Neural progenitor cell (in vitro differentiated cells): ENCODE measurements around the gene PEAR1. TPM values are rescaled to one million over a fixed set of nuclear protein-coding genes. Genes with fewer than 3 reads are reported as not detected.

Experiments
- DNase-seq: peaks from one replicate; pipeline ENCODE4 v3.0.0-alpha.2; 2016; ENCODE audit warnings: low spot score
- H2AFZ ChIP-seq: fragments of 200-600 bp; sonication (generic); replicated peaks from 2 replicates; pipeline ENCODE4 v1.6.1; 2016; ENCODE audit warnings: antibody characterized with exemption
- H3F3A ChIP-seq: fragments of 200-600 bp; sonication (generic); 2 replicates; pipeline ENCODE4 v1.6.1; 2016; ENCODE audit warnings: antibody characterized with exemption, low read depth
- H3K27ac ChIP-seq: fragments of 200-600 bp; sonication (generic); 2 replicates; pipeline ENCODE4 v1.5.1; 2016; ENCODE audit warnings: mild to moderate bottlenecking
- H3K27me3 ChIP-seq: fragments of 200-600 bp; sonication (generic); 2 replicates; pipeline ENCODE4 v1.6.1; 2016; ENCODE audit warnings: mild to moderate bottlenecking, moderate library complexity
- H3K36me3 ChIP-seq: fragments of 200-600 bp; sonication (generic); 2 replicates; pipeline ENCODE4 v1.5.1; 2016
- H3K4me1 ChIP-seq: fragments of 200-600 bp; sonication (generic); 2 replicates; pipeline ENCODE4 v1.6.1; 2016; ENCODE audit warnings: mixed run types
- H3K4me2 ChIP-seq: fragments of 200-600 bp; sonication (generic); 2 replicates; pipeline ENCODE4 v1.6.1; 2016
- H3K4me3 ChIP-seq: fragments of 200-600 bp; sonication (generic); 2 replicates; pipeline ENCODE4 v1.5.1; 2016
- H3K79me2 ChIP-seq: fragments of 200-600 bp; sonication (generic); 2 replicates; pipeline ENCODE4 v1.6.1; 2016; ENCODE audit warnings: low read depth
- H3K9ac ChIP-seq: fragments of 200-600 bp; sonication (generic); 2 replicates; pipeline ENCODE4 v1.6.1; 2016
- H3K9me3 ChIP-seq: fragments of 200-600 bp; sonication (generic); 2 replicates; pipeline ENCODE4 v1.5.1; 2016; ENCODE audit warnings: low read depth
- H4K20me1 ChIP-seq: fragments of 200-600 bp; sonication (generic); 2 replicates; pipeline ENCODE4 v1.6.1; 2016; ENCODE audit warnings: low read depth
- H3K27ac Mint-ChIP-seq: 3 replicates; pipeline ENCODE4 v1.8.0; 2021; ENCODE audit warnings: mixed read lengths
- H3K27me3 Mint-ChIP-seq: 2 replicates; pipeline ENCODE4 v1.8.0; 2022; ENCODE audit warnings: low read depth, mild to moderate bottlenecking, inconsistent platforms, moderate library complexity, mixed read lengths; ENCODE audit not compliant: insufficient read depth
- H3K36me3 Mint-ChIP-seq: 3 replicates; pipeline ENCODE4 v1.8.0; 2021; ENCODE audit warnings: mixed read lengths
- H3K4me1 Mint-ChIP-seq: 3 replicates; pipeline ENCODE4 v1.8.0; 2021; ENCODE audit warnings: mixed read lengths
- H3K4me3 Mint-ChIP-seq: 3 replicates; pipeline ENCODE4 v1.8.0; 2021; ENCODE audit warnings: mild to moderate bottlenecking, moderate library complexity, mixed read lengths
- H3K9me3 Mint-ChIP-seq: 3 replicates; pipeline ENCODE4 v1.8.0; 2020; ENCODE audit warnings: mixed read lengths
- EZH2 ChIP-seq: fragments of 200-600 bp; sonication (generic); IDR thresholded peaks from 2 replicates; pipeline ENCODE4 v1.6.1; 2017; ENCODE audit warnings: antibody characterized with exemption, mild to moderate bottlenecking, moderate library complexity
- EZH2phosphoT487 ChIP-seq: fragments of 200-600 bp; sonication (generic); IDR thresholded peaks from 2 replicates; pipeline ENCODE4 v1.6.1; 2017; ENCODE audit warnings: antibody characterized with exemption
- total RNA-seq: library from RNA; depleted of rRNA; stranded (reverse); fragments of >200 nt; gene quantifications from 2 replicates; pipeline ENCODE4 v1.2.3, GENCODE V29; 2015; ENCODE audit warnings: low replicate concordance
- TF ChIP-seq, protein P1 (sequence below): fragments of 200-600 bp; sonication (generic); IDR thresholded peaks from 2 replicates; pipeline ENCODE4 v1.5.1; 2017; ENCODE audit warnings: antibody characterized with exemption, mild to moderate bottlenecking

PEAR1 gene
- total RNA-seq, 1 donor from 2014 or later = not detected

- H3K4me3 ChIP-seq = no peak overlapping the region
- H3K27me3 ChIP-seq = peaks cover 45% of the 10 kb centered on the region
- H2AFZ ChIP-seq = no peak overlapping the region
- peak overlapping the region; percentile 22 for H3K4me2 ChIP-seq
- no peak overlapping the region for H3K27ac ChIP-seq
- H3F3A ChIP-seq = peaks cover 6% of the 10 kb centered on the region
- H3K79me2 ChIP-seq = no peaks in the 10 kb centered on the region
- Mint-ChIP-seq H3K4me1 (peaks cover 50% of the 10 kb centered on the region), H3K36me3 (no peaks in the 10 kb centered on the region), H3K27ac (no peak overlapping the region), H3K4me3 (no peak overlapping the region), H3K27me3 (peaks cover 34% of the 10 kb centered on the region), H3K9me3 (no peaks in the 10 kb centered on the region)
- H3K4me1 ChIP-seq = peaks cover 30% of the 10 kb centered on the region
- H3K36me3 ChIP-seq = no peaks in the 10 kb centered on the region
- DNase-seq = no peak
- no peak for TF ChIP-seq EZH2
- TF ChIP-seq, protein P1, sequence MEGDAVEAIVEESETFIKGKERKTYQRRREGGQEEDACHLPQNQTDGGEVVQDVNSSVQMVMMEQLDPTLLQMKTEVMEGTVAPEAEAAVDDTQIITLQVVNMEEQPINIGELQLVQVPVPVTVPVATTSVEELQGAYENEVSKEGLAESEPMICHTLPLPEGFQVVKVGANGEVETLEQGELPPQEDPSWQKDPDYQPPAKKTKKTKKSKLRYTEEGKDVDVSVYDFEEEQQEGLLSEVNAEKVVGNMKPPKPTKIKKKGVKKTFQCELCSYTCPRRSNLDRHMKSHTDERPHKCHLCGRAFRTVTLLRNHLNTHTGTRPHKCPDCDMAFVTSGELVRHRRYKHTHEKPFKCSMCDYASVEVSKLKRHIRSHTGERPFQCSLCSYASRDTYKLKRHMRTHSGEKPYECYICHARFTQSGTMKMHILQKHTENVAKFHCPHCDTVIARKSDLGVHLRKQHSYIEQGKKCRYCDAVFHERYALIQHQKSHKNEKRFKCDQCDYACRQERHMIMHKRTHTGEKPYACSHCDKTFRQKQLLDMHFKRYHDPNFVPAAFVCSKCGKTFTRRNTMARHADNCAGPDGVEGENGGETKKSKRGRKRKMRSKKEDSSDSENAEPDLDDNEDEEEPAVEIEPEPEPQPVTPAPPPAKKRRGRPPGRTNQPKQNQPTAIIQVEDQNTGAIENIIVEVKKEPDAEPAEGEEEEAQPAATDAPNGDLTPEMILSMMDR = no peak
- TF ChIP-seq EZH2phosphoT487 = no peak
- no peaks in the 10 kb centered on the region for H4K20me1 ChIP-seq
- H3K9ac ChIP-seq = no peak overlapping the region
- no peaks in the 10 kb centered on the region for H3K9me3 ChIP-seq
Measured at GRCh38 chr1:156887734-156888133, 5.8 kb upstream of the PEAR1 start.

DNA sequence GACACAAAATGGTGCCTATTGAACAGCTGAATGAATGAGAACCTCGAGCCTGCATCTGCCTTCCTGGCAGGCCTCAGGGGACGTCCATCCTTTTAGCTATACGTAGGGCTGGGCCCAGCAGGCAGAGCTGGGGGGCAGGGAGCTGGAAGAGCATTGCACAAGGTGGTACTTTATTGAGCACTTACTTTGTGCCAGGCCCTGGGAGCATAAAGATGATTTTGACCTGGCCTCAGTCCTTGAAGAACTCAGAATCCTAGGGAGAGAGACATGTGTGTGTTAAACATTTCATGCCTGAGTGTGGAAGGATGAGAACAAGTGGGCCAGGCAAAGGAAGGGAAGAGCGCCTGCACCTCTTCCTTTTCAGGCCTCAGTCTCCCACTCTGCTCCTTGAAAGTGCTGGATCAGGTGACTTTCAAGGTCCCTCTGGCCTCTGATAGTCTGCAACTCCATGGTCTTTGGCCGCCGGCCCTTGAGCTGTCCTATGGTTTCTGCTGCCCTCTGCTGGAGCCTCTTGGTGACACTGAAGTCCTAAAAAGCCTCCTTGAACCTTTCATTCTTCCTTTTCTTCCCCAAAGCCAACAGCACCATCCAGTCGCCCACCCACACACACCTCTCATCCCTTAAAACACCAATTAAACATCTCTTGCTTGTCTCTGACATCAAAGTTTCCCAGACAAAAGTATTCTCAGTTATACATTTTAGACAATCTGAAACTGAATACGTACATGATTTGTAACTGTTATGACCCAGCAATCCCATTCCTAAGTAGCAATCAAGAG, 3.5 kb upstream of the PEAR1 start:
- Mint-ChIP-seq H3K9me3 (no peaks in the 10 kb centered on the region), H3K4me1 (peaks cover 42% of the 10 kb centered on the region), H3K27me3 (peaks cover 38% of the 10 kb centered on the region), H3K27ac (no peak overlapping the region), H3K36me3 (no peaks in the 10 kb centered on the region), H3K4me3 (peak overlapping the region; percentile 3)
- H3K4me3 ChIP-seq = no peak overlapping the region
- peaks cover 31% of the 10 kb centered on the region for H3K4me1 ChIP-seq
- DNase-seq = peak; percentile 89
- peaks cover 6% of the 10 kb centered on the region for H4K20me1 ChIP-seq
- H3K27me3 ChIP-seq = peaks cover 68% of the 10 kb centered on the region
- H2AFZ ChIP-seq = no peak overlapping the region
- H3K27ac ChIP-seq = no peak overlapping the region
- no peak overlapping the region for H3K9ac ChIP-seq
- no peak for TF ChIP-seq EZH2
- TF ChIP-seq, protein P1 = peak; percentile 88
- no peak for TF ChIP-seq EZH2phosphoT487
- H3F3A ChIP-seq = peaks cover 14% of the 10 kb centered on the region
- no peak overlapping the region for H3K4me2 ChIP-seq
- no peaks in the 10 kb centered on the region for H3K9me3 ChIP-seq
- no peaks in the 10 kb centered on the region for H3K79me2 ChIP-seq
- no peaks in the 10 kb centered on the region for H3K36me3 ChIP-seq

DNA sequence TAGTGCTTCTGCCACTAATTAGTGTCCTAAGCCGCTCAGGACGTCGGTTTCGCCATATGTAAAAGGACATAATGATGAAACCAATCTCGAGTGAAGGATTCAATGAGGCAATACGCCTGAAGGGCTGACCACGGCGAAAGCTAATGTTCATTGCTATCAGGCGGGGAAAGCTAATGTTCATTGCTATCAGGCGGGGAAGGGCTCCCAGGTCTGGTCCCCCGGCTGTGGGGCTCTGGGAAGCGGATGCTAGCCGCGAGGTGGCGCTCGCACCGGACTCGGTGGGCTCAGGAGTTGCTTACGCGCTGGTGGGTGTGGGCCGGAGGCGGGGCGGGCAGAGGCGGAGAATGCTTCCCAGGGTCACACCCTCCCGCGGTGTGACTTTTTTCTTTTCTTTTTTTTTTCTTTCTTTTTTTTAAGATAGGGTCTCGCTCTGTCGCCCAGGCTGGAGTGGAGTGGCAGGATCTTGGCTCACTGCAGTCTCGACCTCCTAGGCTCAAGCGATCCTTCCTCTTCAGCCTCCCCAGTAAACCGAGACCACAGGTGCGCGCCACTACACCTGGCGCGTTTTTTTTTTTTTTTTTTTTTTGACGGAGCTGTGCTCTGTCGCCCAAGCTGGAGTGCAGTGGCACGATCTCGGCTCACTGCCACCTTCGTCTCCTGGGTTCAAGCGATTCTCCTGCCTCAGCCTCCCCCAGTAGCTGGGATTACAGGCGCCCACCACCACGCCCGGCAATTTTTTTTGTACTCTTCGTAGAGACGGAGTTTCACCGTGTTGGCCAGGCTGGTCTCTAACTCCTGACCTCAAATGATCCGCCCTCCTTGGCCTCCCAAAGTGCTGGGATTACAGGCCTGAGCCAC, 1.1 kb upstream of the PEAR1 start:
- Histone ChIP-seq H3K79me2 (no peaks in the 10 kb centered on the region), H3K36me3 (no peaks in the 10 kb centered on the region), H3K9ac (no peak overlapping the region), H3K4me2 (peak overlapping the region; percentile 48), H4K20me1 (peaks cover 6% of the 10 kb centered on the region), H3K4me1 (peaks cover 22% of the 10 kb centered on the region), H3K9me3 (no peaks in the 10 kb centered on the region), H3K4me3 (peak overlapping the region; percentile 37), H3K27me3 (peaks cover 65% of the 10 kb centered on the region), H3F3A (peaks cover 14% of the 10 kb centered on the region), H3K27ac (no peak overlapping the region), H2AFZ (no peak overlapping the region)
- peak overlapping the region; percentile 63 for H3K4me3 Mint-ChIP-seq
- no peak for TF ChIP-seq EZH2phosphoT487
- TF ChIP-seq, protein P1 = peak; percentile 93
- TF ChIP-seq EZH2 = peak; percentile 15
- no peaks in the 10 kb centered on the region for H3K36me3 Mint-ChIP-seq
- peaks cover 45% of the 10 kb centered on the region for H3K4me1 Mint-ChIP-seq
- H3K27ac Mint-ChIP-seq = no peak overlapping the region
- peaks cover 37% of the 10 kb centered on the region for H3K27me3 Mint-ChIP-seq
- peak; percentile 95 for DNase-seq
- no peaks in the 10 kb centered on the region for H3K9me3 Mint-ChIP-seq
